NCI-H187 (cell line): ENCODE data around the gene KLK1.
"Not testable (repeated sequence)": the region's sequence is repeated elsewhere in the genome, so short reads cannot be mapped to it uniquely, and the experiment has no call there.

Source experiments
- DNase-seq, 2 experiments: peaks; one replicate each; lab custom pipeline; 2025; lab: John Stamatoyannopoulos, UW

Gene KLK1

GRCh38 chr19:50792272-50793250 is 31.0 kb downstream of the KLK1 start:
- no peak for DNase-seq

DNA sequence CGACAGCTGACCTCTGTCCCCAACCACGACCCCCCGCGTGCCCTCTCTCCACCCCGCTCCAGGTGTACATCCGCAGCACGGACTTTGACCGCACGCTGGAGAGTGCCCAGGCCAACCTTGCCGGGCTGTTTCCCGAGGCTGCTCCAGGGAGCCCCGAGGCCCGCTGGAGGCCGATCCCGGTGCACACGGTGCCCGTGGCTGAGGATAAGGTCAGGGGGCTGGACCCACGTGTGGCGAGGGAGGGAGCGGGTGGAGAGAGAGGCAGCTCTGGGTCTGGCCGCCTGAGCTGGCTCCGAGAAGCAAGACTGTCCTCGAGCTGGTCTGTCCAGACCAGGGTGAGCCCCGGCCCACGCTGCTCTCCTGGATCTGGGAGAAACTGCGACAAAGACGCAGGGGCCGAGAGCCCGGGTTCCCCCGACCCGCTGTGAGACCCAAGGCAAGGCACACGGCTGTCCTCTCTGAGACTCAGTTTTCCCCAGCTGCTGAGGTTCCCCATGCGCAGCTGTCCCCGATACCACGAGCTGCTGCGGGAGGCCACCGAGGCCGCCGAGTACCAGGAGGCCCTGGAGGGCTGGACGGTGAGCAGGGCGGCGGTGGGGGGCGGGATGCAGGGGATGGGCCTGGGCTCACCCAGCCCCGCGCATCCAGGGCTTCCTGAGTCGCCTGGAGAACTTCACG is 31.9 kb downstream of the KLK1 start:
- DNase-seq = no peak

GRCh38 chr19:50790922-50791467 is 32.6 kb downstream of the KLK1 start:
- no peak for DNase-seq

DNA sequence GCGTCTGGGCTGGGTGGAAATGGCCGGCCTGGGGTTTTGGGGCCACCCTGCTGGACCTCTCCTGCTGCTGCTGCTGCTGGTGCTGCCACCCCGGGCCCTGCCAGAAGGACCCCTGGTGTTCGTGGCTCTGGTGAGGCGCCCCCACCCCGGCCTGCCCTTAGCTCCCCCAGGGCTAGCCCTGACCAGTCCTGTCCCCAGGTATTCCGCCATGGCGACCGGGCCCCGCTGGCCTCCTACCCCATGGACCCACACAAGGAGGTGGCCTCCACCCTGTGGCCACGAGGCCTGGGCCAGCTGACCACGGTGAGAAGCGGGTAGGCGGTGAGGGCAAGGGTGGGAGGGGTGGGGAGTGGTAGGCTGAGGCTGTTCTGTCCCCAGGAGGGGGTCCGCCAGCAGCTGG is 33.2 kb downstream of the KLK1 start, which contains the start of gene ACP4:
ACP4 (plus strand) TSS at position 20 of the 400 bp plus-strand sequence; CDS start at position 20, 0 bp downstream.
- DNase-seq = no peak

DNA sequence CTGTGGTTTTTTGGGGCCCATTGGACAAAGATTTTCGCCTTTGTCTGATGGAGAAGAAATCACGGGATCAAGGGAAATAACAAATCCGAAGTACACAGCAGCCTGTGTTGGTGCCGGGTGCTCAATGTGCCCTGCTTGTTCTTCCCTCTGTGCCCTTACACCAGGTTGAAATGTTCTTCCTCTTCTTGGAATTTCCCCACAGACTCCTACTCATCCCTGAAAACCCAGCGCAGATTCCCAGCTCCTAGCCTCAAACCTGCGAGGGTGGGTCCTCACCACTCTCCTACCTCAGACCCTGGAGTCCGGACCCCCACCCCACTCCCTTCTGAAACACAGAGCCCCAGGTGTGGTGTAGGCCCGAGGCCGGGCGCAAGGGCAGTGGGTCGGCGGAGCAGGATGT is 38.3 kb downstream of the KLK1 start:
- no peak for DNase-seq

- DNase-seq = no peak
Observed at GRCh38 chr19:50784710-50785109, 38.9 kb downstream of the KLK1 start.

DNA sequence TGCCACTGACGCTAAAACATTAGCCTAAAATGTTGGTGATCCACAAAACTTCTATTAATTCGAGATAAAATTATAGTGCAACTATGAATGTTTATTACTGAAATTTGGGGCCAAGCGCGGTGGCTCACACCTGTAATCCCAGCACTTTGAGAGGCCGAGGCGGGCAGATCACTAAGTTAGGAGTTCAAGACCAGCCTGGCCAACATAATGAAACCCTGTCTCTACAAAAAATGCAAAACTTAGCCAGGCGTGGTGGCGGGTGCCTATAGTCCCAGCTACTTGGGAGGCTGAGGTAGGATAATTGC is 39.8 kb downstream of the KLK1 start:
- not testable (repeated sequence) for DNase-seq

GRCh38 chr19:50780753-50781435 is 42.7 kb downstream of the KLK1 start:
- no peak for DNase-seq

DNA sequence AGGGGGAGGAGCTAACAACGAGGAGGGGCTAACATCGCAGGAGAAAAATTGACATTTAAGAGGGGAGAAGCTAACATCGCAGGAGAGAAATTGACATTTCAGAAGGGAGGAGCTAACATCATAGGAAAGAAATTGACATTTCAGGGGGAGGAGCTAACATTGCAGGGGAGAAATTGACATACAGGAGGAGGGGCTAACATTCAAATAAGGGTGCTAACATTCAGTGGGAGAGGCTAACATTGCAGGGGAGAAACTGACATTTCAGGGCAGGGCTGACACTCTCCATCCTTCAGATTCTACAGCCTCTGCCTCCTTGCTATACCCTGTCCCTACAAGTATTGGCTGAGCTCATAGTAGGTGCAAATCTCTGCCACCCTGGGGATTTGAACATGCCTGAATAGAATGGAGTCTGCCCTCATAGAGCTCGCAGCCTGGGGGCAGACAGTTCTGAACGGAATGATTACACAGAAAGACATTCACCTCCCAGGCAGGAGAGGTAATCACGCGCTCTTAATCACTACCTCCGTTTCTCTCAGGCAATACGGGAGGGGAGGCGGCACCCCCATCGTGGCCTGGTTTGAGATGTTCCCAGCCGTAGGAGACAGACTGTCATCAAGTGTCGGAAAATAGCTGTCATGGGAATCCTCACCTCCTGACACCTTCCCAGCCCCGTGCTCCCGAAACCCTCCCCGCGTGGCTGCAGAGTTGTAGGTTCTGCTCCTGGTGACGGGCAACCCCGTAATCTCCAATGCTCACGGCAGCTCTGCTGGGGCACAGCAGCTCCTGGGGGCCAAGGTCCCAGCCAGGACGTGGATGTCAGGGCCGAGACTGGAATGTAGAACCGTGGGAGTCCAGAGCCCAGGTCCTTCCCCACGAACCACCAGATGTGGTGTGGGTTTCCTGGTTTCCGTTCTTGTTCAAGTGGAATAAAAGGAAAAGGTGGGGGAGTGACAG is 43.8 kb downstream of the KLK1 start:
- DNase-seq = no peak

GRCh38 chr19:50778906-50779430 is 44.6 kb downstream of the KLK1 start:
- no peak for DNase-seq

DNA sequence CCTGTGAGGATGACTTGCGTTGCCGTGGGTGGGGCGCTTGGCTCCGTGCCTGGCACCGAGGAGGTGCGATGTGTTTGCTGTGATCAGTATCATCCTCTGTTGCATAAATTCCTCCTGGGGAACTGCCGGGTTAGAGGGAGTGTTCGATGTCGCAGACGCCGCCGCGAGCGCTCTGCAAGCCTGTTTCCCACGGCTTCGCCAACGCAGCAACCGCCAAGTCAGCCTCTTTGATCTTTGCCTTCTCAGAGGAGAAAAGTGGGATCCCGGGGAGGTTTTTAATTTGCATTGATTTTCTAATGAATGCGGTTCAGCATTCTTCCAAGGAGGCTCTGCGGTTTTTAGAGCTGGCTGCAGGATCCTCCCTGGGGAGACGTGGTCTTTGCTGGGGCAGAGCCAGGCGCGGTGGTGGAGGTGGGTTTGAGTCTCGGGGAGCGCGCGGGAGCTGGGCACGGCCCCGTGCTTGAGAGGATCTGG is 45.7 kb downstream of the KLK1 start:
- no peak for DNase-seq

GRCh38 chr19:50777261-50777660 is 46.3 kb downstream of the KLK1 start:
- DNase-seq = no peak

- no peak for DNase-seq
Observed at GRCh38 chr19:50776131-50776530, 47.5 kb downstream of the KLK1 start.

GRCh38 chr19:50773454-50773853 is 50.1 kb downstream of the KLK1 start:
- not testable (repeated sequence) for DNase-seq

- DNase-seq = not testable (repeated sequence)
Observed at GRCh38 chr19:50772912-50773311, 50.7 kb downstream of the KLK1 start.

DNA sequence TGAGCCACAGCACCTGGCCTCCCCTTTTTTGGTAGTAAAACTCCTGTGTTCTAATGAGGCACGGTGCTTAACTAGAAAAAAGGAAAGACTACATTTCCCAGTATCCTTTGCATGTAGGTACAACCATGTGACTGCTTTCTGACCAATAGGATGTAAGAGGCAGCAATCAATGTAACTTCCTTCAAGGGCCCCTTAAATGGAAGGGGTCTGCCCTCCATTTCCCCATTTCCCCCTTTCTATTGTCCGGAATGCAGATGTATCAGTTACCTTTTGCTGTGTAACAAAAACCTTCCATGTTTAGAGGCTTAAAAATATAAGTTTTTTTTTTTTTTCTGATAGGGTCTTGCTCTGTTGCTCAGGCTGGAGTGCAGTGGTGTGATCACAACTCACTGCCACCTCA is 51.1 kb downstream of the KLK1 start:
- DNase-seq = no peak

- no peak for DNase-seq
Observed at GRCh38 chr19:50770888-50771287, 52.7 kb downstream of the KLK1 start.

DNA sequence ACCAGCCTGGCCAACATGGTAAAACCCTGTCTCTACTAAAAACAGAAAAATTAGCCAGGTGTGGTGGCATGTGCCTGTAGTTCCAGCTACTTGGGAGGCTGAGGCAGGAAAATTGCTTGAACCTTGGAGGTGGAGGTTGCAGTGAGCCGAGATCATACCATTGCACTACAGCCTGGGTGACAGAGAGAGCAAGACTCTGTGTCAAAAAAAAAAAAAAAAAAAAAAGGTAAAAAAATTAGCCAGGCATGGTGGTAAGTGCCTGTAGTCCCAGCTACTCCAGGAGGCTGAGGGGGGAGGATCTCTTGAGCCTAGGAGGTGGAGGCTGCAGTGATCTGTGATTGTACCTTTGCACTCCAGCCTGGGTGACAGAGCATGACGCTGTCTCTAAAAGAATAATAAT is 53.4 kb downstream of the KLK1 start, which contains the start of gene GPR32:
GPR32 (plus strand) TSS at position 301 of the 400 bp plus-strand sequence. CDS start 137 bp downstream, outside the sequence.
- not testable (repeated sequence) for DNase-seq
